ENCODE measurements around the gene NADK.
"Not testable (repeated sequence)": the region's sequence is repeated elsewhere in the genome, so short reads cannot be mapped to it uniquely, and the experiment has no call there.

NADK gene

DNA sequence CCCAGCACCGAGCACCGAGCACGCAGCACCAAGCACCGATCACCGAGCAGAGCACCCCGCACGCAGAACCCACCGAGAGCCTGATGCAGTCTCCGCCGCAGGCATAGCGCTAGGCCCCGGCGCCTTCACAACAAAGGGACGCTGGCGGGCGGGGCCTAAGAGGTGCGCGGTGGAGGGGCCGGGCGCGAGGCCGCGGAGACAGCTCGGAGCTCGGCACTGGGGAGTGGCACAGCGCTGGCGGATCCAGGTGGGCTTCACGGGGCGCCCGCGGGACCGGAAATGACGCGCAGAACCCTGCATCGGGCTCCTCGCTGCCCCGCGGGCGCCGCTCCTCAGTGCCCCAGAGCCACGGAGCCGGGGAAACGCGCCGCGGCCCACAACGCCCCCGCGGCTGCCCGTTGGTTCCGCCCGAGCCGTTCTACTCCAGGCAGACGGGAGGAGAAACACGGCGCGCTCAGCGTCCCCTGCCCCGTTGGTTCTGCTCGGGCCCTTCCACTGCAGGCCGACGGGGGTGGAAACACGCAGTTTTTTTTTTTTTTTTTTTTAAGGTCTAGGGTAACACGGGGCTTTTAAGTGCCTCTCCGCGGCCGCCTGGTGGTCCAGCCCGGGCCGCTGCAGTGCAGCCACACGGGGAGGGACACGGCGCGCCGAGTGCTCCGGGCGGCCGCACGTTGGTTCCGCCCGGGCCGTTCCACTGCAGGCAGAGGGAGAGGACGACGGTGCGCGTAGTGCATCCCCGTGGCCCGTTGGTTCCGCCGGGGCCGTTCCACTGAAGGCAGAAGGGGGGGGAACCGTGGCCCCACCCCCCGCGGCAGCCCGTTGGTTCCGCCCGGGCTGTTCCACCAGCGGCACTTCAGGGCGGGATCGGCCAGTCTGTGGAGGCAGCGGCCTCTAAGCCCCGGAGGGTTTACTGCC lies 32.4 kb downstream of the NADK start:
- DNase-seq, result peak; percentile 76

DNA sequence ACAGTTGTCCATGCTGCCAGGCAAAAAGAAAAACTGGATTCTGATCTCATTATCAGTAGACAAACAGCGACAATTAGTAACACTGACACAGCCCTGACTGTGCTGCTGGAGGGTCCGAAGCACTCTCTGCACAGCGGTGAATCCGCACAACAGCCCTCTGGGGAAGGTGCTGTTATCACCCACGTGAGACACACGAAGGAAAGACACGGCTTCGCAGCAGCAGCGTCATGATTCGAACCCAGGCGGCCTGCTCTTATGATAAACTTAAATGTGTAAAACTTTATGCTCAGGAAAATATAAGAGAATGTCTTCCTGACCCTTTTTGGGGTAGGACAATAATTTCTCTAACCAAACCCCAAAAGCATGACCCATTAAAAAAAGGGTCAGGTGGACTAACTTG lies 35.7 kb downstream of the NADK start:
- not testable (repeated sequence) for DNase-seq

DNA sequence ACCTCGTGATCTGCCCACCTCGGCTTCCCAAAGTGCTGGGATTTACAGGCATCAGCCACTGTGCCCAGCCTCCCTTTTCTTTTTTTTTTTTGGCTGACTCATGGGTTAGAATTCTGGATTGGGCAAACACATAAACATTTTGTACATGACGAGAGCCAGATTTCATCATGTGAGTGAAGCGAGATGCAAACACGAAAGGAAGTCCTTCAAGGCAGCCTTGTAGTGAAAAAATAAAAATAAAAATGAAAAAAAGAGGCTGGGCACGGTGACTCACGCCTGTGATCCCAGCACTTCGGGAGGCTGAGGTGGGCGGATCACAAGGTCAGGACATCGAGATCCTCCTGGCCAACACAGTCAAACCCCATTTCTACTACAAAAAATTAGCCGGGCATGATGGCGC lies 37.3 kb downstream of the NADK start:
- DNase-seq, result not testable (repeated sequence)

DNA sequence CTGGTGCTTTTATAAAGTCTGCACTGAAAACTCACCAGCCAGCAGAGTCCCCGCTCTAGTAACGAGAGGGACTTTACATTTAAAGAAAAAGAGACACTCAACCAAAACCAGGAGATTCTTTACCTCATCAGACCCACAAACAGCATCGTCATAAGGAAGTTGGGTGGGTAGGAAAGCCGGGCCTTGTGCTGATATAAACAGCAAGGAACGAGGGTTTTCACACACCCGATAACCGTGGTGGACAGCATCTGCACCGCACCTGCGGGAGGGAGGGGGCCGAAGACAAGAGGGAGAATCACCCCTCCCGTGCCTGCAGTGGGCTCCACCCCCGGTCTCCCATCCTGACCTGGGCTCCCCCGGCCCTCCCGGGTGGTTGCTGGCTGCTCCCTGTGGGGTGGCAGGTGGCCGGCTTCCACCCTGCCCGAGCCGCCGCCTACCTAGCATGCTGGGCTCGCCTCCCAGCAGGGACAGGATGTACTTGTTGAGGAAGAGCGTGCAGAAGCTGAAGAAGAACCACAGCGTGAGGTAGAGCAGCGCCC lies 39.4 kb downstream of the NADK start:
- DNase-seq, result not testable (repeated sequence)

DNA sequence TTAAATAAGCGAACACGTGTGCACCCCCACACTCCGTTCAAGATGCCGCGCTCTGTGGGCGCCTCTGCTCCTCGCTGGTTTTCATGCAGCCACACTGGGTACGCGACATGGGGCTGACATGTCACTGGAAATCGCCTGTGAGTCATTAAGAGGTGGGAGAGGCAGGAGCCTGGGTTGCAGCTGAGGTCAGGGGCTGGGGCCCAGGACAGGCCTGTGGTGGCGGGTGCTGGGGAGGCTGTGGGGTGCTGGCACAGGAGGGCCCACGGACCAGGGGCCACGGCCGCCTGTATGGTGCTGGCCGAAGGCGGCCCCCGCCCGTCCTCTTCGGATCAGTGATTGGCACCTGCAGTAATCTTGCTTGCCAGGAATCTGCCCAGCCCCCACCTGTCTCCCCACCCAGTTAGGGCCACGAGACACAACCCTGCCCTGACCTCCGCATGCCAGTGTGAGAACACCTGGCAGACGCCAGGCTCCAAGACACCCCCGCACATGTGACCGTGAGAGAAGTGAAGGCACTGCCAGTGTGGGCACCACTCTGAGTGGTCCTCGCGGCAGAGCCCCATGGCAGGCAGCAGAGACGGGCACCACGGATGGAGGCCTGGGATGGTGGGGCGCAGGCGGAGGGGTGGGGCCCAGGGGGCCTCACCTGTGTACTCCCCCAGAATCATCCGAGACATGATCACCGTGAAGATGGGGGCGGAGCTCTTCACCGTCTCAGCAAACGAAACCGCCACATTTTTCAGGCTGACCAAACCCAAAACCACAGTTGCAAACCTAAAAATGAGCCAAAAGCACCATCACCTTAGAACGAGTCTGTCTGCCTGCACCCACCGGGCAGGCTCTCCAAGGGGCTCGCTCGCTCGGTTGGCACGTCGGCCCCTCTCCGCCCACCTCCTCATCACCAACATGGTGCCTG lies 40.3 kb downstream of the NADK start:
- DNase-seq, result not testable (repeated sequence)

DNA sequence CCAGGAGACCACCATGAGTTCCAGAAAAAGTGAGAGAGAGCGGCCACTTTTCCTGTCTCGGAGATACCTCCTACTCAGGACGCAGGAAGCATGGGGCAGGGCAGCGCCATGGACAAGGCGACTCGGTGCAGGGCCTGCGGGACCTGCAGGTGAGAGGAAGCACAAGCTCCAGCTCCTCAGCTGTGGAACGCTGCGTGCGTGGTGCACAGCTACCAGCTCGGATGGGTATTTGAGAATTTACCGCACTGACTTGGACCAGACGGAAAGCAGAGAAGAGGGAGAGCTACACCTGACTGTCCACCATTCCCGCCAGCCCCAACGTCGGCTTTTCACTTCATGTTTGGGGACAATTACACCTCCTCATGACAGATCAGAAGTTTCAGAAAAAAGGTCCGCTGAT lies 45.9 kb downstream of the NADK start:
- no peak for DNase-seq

DNA sequence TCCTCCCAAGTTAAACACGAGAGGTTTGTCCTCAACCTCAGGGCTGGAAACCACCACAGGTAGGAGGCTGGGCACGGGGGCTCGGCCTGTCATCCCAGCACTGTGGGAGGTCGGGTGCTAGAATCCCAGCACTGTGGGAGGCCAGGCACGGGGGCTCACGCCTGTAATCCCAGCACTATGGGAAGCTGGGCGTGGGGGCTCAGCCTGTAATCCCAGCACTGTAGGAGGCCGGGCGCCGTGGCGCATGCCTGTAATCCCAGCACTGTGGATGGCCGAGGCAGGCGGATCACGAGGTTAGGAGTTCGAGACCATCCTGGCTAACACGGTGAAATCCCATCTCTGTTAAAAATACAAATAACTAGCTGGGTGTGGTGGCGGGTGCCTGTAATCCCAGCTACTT lies 47.4 kb downstream of the NADK start:
- no peak for DNase-seq

DNA sequence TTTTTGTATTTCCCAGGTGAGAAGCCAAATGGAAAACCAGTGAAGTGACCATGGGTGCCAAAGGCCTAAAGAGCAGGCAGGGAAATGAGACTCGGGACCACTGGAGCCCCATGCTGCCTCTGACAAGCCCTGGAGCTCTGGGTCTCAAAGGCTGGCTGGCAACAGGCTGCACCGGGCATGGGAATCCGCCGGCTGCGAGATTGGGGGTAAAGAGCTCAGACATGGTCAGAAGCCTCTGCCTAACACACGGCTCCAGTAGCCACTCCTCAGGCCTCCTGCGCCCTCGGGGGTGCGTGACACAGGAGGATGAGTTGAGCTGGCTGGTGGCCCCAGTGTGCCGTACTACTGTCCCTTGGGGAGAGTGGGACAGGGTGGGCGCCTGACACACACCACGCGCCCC lies 48.0 kb downstream of the NADK start:
- DNase-seq, result not testable (repeated sequence)

DNA sequence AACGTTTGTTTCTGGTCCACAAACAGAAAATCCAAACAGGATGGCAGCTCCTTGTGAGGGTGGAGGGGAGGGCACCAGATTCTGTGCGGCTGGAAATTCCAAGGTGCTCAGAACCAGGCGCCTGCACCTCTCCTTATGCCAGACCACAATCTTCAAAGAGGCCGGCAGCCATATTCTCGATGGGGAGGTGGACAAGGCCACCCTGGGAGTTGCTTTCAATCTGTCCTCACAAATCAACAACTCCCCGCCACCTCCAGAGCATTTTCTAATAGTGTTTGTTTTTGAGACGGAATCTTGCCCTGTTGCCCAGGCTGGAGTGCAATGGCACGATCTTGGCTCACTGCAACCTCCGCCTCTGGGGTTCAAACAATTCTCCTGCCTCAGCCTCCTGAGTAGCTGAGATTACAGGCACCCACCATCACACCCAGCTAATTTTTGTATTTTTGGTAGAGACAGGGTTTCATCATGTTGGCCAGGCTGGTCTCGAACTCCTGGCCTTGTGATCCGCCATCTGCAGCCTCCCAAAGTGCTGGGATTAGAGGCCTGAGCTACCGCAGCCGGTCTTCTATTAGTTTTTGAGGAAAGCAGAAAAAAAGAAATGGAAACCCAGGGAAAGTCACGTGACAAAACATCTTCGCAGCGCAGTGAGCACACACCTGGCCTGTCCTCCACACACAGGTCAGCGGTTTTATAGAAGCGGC lies 49.0 kb downstream of the NADK start:
- DNase-seq, result not testable (repeated sequence)

DNA sequence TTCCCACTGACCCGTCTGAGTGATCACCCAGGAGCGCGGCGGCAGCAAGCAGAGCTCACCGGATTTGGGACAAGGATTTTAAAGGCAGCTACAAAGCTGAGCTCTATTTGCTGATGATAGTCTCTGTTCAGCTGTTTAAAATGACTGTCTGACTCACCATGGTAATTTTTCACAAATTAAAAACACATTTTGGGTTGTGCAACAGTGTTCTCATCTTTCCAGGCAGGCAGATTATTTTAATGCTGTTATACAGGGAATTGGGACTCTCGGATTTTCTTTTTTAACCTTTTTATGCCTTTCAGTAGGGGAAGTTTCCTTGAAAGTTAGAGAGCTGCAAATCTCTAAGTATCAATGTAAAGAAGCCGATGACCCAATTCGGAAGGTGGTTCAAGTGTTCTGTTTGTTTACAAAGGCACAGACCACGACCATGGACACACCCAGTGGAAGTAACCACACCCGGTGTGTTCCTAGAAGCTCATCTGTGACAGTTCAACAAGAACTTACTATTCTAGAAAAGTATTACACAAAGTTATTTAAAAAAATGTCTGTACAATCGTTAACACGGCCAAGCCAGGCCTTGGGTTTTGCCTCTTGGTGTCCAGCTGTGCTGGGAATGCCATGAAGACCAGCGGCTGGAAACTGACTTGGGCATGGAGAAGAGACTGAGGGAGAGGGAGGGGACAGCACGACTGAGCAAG lies 49.8 kb downstream of the NADK start:
- peak; percentile 20 for DNase-seq

DNA sequence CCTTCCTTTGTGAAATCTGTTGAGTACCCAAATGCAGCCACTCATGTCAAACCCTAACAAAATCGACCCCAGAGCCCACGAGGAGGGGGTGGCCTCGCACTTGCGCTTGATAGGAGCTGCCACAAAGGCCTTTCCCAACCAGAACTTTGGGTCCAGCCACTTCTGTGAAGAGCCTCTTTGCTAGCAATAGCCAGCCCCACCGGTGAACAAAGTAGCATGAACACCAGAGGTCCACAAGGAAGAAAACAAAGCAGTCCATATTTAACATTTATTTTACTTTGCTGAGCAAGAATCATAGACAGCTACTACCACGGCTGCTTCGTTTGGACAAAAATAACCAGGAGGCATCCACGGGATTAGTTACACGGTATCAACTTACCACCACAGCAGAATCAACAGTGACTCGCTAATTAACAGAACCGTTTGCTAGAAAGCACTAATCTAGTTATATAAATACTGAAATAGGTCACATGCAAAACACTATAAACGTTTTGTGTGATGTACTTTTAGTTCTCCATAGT lies 51.1 kb downstream of the NADK start:
- not testable (repeated sequence) for DNase-seq

DNA sequence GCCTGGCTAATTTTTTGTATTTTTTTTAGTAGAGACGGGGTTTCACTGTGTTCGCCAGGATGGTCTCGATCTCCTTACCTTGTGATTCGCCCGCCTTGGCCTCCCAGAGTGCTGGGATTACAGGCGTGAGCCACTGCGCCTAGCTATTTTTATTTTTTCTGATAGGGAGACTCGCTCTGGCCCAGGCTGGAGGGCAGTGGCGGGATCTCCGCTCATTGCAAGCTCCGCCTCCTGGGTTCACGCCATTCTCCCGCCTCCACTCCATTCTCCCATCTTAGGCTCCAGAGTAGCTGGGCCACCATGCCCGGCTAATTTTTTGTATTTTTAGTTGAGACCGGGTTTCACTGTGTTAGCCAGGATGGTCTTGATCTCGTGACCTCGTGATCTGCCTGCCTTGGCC lies 52.2 kb downstream of the NADK start:
- not testable (repeated sequence) for DNase-seq

DNA sequence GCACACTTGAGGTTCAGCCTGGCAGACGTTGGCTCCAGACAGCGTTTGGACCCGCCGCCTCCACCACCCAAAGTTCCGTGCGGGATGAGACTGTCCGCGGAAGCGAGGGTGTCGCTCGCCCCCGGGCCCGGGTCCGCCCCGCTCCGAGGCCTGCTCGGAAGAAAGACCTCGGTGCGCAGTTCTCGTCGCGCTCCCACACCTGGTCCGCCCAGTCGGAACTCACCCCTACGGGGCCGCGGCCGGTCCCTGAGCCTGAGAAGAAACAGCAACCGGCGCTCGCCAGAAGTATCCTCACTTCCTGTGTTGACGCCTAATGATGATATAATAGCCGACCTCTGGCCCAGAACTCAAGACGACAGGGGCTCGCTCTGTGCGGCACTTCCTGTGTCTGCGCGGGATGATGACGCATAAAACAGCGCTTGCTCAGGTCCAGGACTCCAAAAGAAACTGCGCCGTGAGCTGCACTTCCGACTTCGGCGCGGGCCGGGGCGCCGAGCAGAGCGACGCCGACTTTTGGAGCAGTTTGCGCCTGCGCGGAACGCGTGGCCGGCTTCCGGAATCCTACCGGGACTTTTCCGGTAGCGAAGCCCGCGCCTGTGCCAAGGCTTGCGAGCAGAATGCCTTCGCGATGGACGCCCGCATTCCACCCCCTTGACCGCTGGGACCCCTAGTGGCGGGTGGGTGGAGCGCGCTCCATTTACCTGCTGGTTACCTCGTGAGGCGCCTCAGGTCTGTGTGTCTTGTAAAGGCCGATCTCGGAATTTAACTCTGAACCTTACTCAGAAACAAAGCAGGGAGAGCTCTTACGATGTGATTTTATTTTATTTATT lies 54.0 kb downstream of the NADK start, which contains the start of gene CDK11A:
TSS of gene CDK11A (minus strand) at position 323 of the 830 bp plus-strand sequence. CDS start 1,539 bp downstream, outside the sequence.
- peak; percentile 97 for DNase-seq

DNA sequence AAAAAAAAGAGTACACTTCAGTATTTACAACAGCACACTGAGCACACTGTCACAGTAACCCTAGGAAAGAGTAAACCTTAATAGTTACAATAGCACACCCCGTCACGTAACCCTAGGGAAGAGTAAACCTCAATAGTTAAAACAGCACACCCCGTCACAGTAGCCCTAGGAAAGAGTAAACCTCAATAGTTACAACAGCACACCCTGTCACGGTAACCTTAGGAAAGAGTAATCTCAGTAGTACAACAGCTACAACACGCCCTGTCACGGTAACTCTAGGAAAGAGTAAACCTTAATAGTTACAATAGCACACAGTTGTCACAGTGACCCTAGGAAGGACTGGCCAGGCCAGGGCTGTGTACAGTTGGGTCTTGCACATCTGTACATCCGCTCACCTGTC lies 57.1 kb downstream of the NADK start:
- DNase-seq, result no peak

DNA sequence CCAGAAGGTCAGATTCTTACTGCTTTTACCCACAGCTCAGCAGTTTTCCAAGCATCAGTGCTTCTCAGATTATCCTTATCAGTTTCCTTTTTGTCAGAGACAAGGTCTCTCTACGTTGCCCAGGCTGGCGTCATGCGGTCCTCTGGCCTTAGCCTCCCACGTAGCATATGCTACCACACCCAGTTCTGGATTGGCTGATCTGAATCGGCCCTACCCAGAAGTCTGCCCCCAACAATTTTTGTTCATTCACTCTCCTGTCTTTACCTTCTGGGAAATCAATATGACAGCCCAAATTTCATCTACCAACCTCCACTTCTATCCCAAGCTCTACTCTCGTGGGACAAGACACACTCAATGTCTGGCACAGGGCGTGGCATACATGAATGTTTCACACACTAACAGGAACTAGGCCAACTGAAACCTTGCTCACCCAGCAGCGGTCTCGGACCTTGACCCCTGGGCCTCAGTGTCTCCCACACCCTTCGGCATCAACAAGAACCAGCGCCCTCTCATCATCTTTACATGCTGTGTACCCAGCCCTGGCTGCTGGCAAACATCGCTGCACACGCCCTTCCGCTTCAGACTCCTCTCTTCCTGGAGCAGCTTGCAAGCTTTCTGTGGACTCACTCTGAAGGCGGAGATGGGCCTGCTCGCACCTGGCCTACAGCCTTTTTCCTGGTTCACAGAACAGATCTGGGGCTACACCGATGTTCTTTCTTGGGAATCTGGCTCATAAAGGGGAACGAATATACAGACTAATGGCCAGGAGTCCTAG lies 63.0 kb downstream of the NADK start:
- DNase-seq, result not testable (repeated sequence)

DNA sequence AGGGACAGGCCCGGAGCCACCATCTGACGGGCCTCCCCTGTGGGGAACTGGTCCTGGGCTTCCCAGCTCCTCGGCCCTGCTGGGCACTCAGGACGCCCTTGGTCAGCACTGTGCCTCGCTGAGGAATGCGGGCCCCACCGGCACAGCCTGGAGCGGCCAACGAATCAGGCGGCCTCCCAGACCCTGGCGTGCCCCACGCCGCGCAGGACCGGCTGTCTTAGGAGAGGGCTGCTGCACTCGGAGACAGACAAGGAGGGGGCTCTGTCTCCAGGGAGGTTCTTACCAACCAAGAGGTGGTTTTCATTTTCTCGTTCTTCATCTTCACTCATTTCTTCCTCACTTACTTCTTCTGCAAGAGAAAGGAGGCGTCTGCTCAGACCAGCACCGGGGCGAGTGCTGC lies 70.4 kb downstream of the NADK start:
- not testable (repeated sequence) for DNase-seq

DNA sequence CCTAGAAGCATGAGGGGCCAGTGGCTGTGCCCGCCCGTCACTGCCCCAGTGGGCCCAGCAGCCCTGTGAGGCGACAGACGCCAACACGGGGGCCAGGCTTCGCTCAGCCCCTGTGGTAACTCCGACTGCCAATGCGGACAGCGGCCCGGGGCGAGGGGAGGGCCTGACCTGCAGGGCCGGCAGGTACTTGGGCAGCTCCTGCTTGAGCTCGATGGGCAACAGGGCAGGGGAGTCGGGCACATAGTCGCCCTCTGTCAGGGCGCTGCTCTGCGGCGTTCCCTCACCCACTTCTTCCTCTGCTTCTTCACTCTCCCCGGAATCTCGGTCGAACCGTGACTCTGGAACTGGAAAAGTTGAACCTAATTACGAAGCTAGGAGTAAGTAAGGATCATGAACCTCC lies 71.0 kb downstream of the NADK start:
- not testable (repeated sequence) for DNase-seq

DNA sequence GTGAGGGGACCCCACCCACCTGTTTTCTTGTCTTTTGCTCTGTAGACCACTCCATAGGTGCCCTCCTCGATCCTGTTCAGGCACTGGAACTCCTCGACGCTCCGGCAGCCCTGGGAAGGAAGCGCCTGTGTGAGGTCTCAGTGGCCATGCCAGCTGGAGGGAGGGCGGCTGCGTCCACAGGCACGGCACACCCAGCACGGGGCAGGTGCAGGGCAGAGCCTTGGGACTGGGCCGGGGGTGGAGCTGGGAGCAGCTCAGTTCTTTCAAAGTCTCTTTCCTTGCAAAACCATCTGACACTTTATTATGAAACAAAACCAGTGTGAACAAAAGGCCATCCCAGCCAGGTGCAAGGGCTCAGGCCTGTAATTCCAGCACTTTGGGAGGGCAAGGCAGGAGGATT lies 72.6 kb downstream of the NADK start:
- not testable (repeated sequence) for DNase-seq

DNA sequence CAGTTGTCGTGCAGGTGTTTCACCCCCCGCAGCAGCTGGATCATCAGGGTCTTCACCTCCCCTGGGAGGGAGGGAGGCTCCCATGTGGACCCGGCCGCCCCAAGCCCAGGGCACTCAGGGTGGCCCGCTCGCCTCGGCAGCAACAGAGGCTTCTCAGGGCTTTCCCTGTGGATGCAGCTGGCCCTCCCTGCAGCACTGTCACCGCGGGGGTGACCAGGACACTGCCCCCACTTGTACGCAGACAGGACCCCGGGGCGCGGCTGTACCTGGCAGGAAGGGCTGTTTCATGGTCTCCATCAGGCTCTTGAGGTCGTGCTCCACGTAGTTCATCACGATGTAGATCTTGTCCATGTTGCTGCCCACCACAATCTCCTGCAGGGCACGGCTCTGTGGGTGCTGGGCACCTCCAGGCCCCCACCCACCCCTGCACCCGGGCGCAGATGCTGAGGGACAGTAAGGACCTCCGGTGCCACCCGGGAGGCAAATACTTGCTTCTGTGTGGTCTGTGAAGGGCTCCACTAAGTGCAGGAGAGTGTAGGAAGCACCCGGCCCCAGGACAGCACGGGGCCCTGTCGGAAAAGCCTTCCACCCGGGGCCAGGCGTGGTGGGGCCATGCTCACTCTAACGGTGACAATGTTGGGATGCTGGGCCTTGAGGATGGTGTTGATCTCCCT lies 73.8 kb downstream of the NADK start:
- not testable (repeated sequence) for DNase-seq
